Measurements from ENCODE around the gene DNAH14. TPM values are rescaled to one million over a fixed set of nuclear protein-coding genes. Genes with fewer than 3 reads are reported as not detected.

Gene DNAH14
- total RNA-seq, 1 experiment from 2014 or later = 69.7 TPM

DNA sequence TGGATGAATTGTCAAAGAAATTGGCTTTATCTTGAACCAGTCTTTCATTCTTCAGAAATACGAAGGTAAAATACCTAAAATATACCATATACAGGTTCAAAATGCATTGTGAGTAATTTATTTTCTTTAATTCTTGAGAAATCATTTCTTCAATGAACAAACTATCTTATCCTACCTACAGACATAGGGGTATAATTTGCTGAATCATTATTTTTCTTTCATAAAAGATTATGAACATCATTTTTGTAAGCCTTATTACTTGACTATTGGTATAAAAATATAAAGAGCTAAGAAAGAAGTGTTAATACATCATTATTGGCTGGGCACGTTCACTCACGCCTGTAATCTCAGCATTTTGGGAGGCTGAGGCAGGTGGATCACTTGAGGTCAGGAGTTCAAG is 167.7 kb downstream of the DNAH14 start:
- H3K4me1 Mint-ChIP-seq (ENCODE audit: insufficient read depth, unreplicated experiment) = no peaks in the 10 kb centered on the region
- POLR2A ChIA-PET = no interaction called here
- H3K36me3 Mint-ChIP-seq (ENCODE audit: insufficient read depth, unreplicated experiment) = peaks cover 4% of the 10 kb centered on the region
- CTCF ChIA-PET = interaction anchor here (0.6 to 1.0 kb wide), 3 partner anchors 15 to 256 kb away, joined by 3 read pairs; no protein-coding TSS in a partner anchor
- peaks cover 26% of the 10 kb centered on the region for H3K9me3 Mint-ChIP-seq (ENCODE audit: unreplicated experiment)
- no peak overlapping the region for H3K27ac Mint-ChIP-seq (ENCODE audit: low read depth, unreplicated experiment)
- H3K4me3 Mint-ChIP-seq (ENCODE audit: unreplicated experiment) = no peak overlapping the region
- BruUV-seq (replicated peaks) = no TSS peak
- TF ChIP-seq, protein P1, sequence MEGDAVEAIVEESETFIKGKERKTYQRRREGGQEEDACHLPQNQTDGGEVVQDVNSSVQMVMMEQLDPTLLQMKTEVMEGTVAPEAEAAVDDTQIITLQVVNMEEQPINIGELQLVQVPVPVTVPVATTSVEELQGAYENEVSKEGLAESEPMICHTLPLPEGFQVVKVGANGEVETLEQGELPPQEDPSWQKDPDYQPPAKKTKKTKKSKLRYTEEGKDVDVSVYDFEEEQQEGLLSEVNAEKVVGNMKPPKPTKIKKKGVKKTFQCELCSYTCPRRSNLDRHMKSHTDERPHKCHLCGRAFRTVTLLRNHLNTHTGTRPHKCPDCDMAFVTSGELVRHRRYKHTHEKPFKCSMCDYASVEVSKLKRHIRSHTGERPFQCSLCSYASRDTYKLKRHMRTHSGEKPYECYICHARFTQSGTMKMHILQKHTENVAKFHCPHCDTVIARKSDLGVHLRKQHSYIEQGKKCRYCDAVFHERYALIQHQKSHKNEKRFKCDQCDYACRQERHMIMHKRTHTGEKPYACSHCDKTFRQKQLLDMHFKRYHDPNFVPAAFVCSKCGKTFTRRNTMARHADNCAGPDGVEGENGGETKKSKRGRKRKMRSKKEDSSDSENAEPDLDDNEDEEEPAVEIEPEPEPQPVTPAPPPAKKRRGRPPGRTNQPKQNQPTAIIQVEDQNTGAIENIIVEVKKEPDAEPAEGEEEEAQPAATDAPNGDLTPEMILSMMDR (IDR thresholded peaks at IDR 0.05; ENCODE audit: unreplicated experiment) = no peak
- intact Hi-C loops (cut with micrococcal nuclease) = no loop called here
- DNase-seq (ENCODE audit: unreplicated experiment) = no peak
- H3K27me3 Mint-ChIP-seq (ENCODE audit: insufficient read depth, unreplicated experiment) = no peaks in the 10 kb centered on the region

DNA sequence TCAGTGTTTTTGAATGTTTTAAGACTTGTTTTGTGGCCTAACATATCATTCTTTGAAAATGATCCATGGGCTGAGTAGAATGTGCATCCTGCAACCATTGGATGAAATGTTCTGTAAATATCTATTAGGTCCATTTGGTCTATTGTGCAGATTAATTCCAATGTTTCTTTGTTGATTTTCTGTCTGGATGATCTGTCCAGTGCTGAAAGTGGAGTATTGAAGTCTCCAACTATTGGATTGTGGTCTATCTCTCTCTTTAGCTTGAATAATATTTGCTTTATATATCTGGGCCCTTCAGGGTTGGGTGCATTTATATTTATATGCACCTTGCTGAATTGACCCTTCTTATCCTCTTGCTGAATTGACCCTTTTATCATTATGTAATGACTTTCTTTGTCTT is 181.5 kb downstream of the DNAH14 start:
- H3K4me3 Mint-ChIP-seq (ENCODE audit: unreplicated experiment) = no peak overlapping the region
- intact Hi-C loops (cut with micrococcal nuclease) = no loop called here
- no peak for DNase-seq (ENCODE audit: unreplicated experiment)
- TF ChIP-seq, protein P1 (IDR thresholded peaks at IDR 0.05; ENCODE audit: unreplicated experiment) = no peak
- no peak overlapping the region for H3K27ac Mint-ChIP-seq (ENCODE audit: low read depth, unreplicated experiment)
- no peaks in the 10 kb centered on the region for H3K36me3 Mint-ChIP-seq (ENCODE audit: insufficient read depth, unreplicated experiment)
- POLR2A ChIA-PET = no interaction called here
- H3K27me3 Mint-ChIP-seq (ENCODE audit: insufficient read depth, unreplicated experiment) = no peaks in the 10 kb centered on the region
- BruUV-seq (replicated peaks) = no TSS peak
- CTCF ChIA-PET = no interaction called here
- peaks cover 7% of the 10 kb centered on the region for H3K9me3 Mint-ChIP-seq (ENCODE audit: unreplicated experiment)
- H3K4me1 Mint-ChIP-seq (ENCODE audit: insufficient read depth, unreplicated experiment) = no peaks in the 10 kb centered on the region

DNA sequence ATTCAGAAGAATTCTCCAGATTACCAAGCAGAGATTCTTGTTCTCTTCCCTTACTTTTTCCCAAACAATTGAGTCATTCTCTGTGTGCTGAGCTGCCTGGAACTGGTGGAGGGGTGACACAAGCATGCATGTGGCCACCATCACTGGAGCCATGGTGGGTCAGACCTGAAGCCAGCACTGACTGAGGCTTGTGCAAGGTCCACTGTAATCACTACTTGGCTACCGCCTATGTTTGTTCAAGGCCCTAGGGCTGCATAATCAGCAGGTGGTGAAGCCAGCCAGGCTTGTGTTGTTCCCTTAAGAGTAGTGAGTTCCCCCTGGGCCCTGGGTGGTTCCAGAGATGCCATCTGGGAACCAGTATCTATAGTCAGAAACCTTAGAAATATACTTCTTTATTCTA is 183.8 kb downstream of the DNAH14 start:
- ChIA-PET POLR2A (no interaction called here), CTCF (interaction anchor here (0.7 to 1.0 kb wide), 2 partner anchors 129 to 194 kb away, joined by 4 read pairs; no protein-coding TSS in a partner anchor)
- DNase-seq (ENCODE audit: unreplicated experiment) = no peak
- TF ChIP-seq, protein P1 (IDR thresholded peaks at IDR 0.05; ENCODE audit: unreplicated experiment) = no peak
- Mint-ChIP-seq H3K9me3 (ENCODE audit: unreplicated experiment) (no peaks in the 10 kb centered on the region), H3K27ac (ENCODE audit: low read depth, unreplicated experiment) (no peak overlapping the region), H3K27me3 (ENCODE audit: insufficient read depth, unreplicated experiment) (no peaks in the 10 kb centered on the region), H3K36me3 (ENCODE audit: insufficient read depth, unreplicated experiment) (no peaks in the 10 kb centered on the region), H3K4me1 (ENCODE audit: insufficient read depth, unreplicated experiment) (no peaks in the 10 kb centered on the region), H3K4me3 (ENCODE audit: unreplicated experiment) (no peak overlapping the region)
- no TSS peak for BruUV-seq (replicated peaks)
- intact Hi-C loops (cut with micrococcal nuclease) = no loop called here

DNA sequence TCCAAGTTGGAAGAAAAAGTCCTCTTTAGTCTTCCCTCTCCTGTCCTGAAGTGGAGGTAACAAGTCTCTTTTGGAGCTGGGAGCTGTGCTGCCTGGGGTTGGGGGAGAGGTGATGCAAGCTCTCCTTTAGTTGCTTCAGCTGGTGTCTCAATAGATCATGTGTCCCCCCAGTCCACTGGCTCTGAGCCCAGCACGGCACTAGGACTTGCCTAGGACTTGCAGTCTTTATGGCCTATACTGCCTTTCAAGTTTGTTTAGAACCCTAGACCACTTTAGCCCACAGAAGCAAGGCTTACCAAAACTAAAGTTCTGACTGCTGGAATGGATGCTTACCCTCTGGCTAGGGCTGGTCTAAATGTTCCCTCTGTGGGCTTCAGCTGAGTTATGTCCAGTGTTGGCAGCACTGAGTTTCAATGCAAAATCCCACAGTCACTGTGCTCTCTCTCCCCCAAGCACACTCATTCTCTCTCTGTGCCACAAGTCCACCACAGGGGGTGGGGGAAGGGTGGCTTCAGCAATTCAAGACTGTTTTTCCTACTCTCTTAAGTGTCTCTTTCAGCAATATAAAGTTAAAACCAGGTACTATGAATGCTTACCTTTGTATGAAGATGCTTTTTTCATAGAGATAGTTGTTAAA is 185.0 kb downstream of the DNAH14 start:
- H3K36me3 Mint-ChIP-seq (ENCODE audit: insufficient read depth, unreplicated experiment) = no peaks in the 10 kb centered on the region
- H3K4me1 Mint-ChIP-seq (ENCODE audit: insufficient read depth, unreplicated experiment) = no peaks in the 10 kb centered on the region
- CTCF ChIA-PET = interaction anchor here (0.7 to 1.1 kb wide), 2 partner anchors 17 to 45 kb away, joined by 3 read pairs; no protein-coding TSS in a partner anchor
- DNase-seq (ENCODE audit: unreplicated experiment) = peak; percentile 56
- H3K4me3 Mint-ChIP-seq (ENCODE audit: unreplicated experiment) = no peak overlapping the region
- no peak overlapping the region for H3K27ac Mint-ChIP-seq (ENCODE audit: low read depth, unreplicated experiment)
- TF ChIP-seq, protein P1 (IDR thresholded peaks at IDR 0.05; ENCODE audit: unreplicated experiment) = no peak
- H3K9me3 Mint-ChIP-seq (ENCODE audit: unreplicated experiment) = no peaks in the 10 kb centered on the region
- intact Hi-C loops (cut with micrococcal nuclease) = no loop called here
- no peaks in the 10 kb centered on the region for H3K27me3 Mint-ChIP-seq (ENCODE audit: insufficient read depth, unreplicated experiment)
- POLR2A ChIA-PET = no interaction called here
- no TSS peak for BruUV-seq (replicated peaks)
